HL-60 (cell line): ENCODE results near the gene CTNND2.

Source experiments
- DNase-seq, 2 experiments: peaks; one replicate each; pipeline ENCODE4 v3.0.0-alpha.2; 2010 to 2020; ENCODE audit warnings: low read depth in 1 of 2, low spot score in 1 of 2
- H3K27ac ChIP-seq: fragments of 250-450 bp; sonication (Bioruptor Pico); replicated peaks from 2 replicates; pipeline ENCODE4 v1.5.1; 2020; ENCODE audit warnings: mild to moderate bottlenecking, moderate library complexity
- H3K27me3 ChIP-seq: fragments of 250-450 bp; sonication (Bioruptor Pico); 2 replicates; pipeline ENCODE4 v1.5.1; 2021; ENCODE audit warnings: mild to moderate bottlenecking, moderate library complexity; ENCODE audit not compliant: insufficient read depth, poor library complexity, severe bottlenecking
- H3K4me3 ChIP-seq: replicated peaks from 2 replicates; pipeline ENCODE4 v1.5.1; 2011; ENCODE audit warnings: mild to moderate bottlenecking, control low read depth, low read length; ENCODE audit not compliant: insufficient read depth
- GABPA ChIP-seq: IDR thresholded peaks from 2 replicates; pipeline ENCODE4 v1.6.1; 2012; ENCODE audit warnings: low read depth
- POLR2AphosphoS5 ChIP-seq: IDR thresholded peaks from 2 replicates; pipeline ENCODE4 v1.6.1; 2012; ENCODE audit warnings: low read depth
- REST ChIP-seq: IDR thresholded peaks from 2 replicates; pipeline ENCODE4 v1.6.1; 2012; ENCODE audit warnings: low read depth; ENCODE audit not compliant: insufficient replicate concordance
- SPI1 ChIP-seq: IDR thresholded peaks from 2 replicates; pipeline ENCODE4 v1.6.1; 2012; ENCODE audit warnings: low read depth, mild to moderate bottlenecking, borderline replicate concordance
- TF ChIP-seq, protein P1 (sequence below): IDR thresholded peaks from one replicate; pipeline ENCODE4 v1.5.1; 2011; ENCODE audit warnings: low read length, control low read depth, inconsistent platforms; ENCODE audit not compliant: insufficient read depth

CTNND2 gene

GRCh38 chr5:11384441-11385250, 519.6 kb downstream of the CTNND2 start:
- Histone ChIP-seq H3K4me3 (no peak overlapping the region), H3K27ac (no peak overlapping the region), H3K27me3 (peaks cover 29% of the 10 kb centered on the region)
- DNase-seq: no peak
- no peak for TF ChIP-seq REST
- TF ChIP-seq POLR2AphosphoS5: no peak
- TF ChIP-seq, protein P1, sequence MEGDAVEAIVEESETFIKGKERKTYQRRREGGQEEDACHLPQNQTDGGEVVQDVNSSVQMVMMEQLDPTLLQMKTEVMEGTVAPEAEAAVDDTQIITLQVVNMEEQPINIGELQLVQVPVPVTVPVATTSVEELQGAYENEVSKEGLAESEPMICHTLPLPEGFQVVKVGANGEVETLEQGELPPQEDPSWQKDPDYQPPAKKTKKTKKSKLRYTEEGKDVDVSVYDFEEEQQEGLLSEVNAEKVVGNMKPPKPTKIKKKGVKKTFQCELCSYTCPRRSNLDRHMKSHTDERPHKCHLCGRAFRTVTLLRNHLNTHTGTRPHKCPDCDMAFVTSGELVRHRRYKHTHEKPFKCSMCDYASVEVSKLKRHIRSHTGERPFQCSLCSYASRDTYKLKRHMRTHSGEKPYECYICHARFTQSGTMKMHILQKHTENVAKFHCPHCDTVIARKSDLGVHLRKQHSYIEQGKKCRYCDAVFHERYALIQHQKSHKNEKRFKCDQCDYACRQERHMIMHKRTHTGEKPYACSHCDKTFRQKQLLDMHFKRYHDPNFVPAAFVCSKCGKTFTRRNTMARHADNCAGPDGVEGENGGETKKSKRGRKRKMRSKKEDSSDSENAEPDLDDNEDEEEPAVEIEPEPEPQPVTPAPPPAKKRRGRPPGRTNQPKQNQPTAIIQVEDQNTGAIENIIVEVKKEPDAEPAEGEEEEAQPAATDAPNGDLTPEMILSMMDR: no peak
- no peak for TF ChIP-seq GABPA
- no peak for TF ChIP-seq SPI1

DNA sequence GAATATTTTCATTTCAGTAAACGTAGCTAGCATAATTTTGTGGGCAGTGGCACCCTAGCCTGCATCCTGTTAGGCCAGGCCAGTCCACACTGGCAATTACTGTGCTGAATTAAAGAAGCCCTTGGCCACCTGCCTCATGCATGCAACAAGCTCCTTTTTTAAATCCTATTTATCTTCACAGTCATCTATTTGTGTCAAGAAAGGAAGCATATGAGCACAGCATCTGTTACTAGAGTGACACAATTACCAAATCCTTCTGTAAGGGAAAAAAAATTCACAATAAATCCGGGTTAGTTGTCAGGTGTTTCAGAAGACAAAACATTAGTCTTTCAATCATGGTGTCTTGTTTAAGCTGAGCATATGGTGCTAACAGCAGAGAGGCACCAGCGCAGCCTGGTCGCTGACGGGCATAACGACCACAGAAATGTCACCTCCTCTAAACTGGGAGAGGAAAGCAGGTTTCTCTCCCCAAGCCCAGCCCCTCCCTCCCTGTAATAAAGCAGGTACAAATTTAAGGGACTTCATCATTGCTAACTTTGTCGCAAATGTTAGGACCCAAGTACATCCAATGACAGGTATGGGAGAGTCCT, 520.6 kb downstream of the CTNND2 start:
- Histone ChIP-seq H3K27me3 (peaks cover 29% of the 10 kb centered on the region), H3K4me3 (no peak overlapping the region), H3K27ac (no peak overlapping the region)
- TF ChIP-seq REST: no peak
- DNase-seq: no peak

GRCh38 chr5:11378461-11378860, 525.8 kb downstream of the CTNND2 start:
- DNase-seq: no peak
- Histone ChIP-seq H3K27ac (no peak overlapping the region), H3K4me3 (no peak overlapping the region), H3K27me3 (peaks cover 3% of the 10 kb centered on the region)
- TF ChIP-seq REST (no peak), GABPA (no peak), POLR2AphosphoS5 (no peak), SPI1 (no peak)
- TF ChIP-seq, protein P1: no peak
